Gastrocnemius medialis (tissue), 4 donors: ENCODE results near the gene PTPRC.

Source experiments
- POLR2A ChIP-seq, 2 donors: fragments of 450-650 bp; IDR thresholded peaks; one replicate each; pipeline ENCODE4 v1.6.1; 2017; ENCODE audit warnings: antibody characterized with exemption in 2 of 2, mild to moderate bottlenecking in 2 of 2, moderate library complexity in 2 of 2
- TF ChIP-seq, protein P1 (sequence below), 5 experiments: fragments of 450-650 bp in 3 of 5; fragments of 200-600 bp in 2 of 5; sonication (generic) in 2 of 5; IDR thresholded peaks in 4 of 5; conservative IDR thresholded peaks in 1 of 5; 1 replicate in 4 of 5; 2 replicates in 1 of 5; pipeline ENCODE4 v1.5.1; 2016 to 2019; ENCODE audit warnings: antibody characterized with exemption in 5 of 5, mild to moderate bottlenecking in 3 of 5, moderate library complexity in 3 of 5

DNA sequence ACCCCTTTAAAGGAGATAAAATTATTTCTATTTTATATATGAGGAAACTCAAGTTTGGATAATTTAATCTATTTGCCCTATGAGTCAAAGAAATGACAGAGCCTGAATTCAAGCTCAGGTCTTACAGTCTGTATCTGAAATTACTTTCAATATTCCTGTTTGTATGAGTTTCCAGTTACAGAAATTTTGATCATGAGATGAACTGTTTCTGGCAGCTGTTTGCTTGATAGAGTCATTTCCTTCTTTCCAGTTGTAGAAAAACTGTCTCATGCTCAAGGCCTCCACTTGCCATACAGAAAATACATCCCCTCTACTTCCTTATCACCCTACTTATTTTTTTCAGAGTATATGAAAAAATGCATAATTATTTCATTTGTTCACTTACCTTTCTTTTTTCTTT is 87.6 kb downstream of the PTPRC start:
- TF ChIP-seq, protein P1, sequence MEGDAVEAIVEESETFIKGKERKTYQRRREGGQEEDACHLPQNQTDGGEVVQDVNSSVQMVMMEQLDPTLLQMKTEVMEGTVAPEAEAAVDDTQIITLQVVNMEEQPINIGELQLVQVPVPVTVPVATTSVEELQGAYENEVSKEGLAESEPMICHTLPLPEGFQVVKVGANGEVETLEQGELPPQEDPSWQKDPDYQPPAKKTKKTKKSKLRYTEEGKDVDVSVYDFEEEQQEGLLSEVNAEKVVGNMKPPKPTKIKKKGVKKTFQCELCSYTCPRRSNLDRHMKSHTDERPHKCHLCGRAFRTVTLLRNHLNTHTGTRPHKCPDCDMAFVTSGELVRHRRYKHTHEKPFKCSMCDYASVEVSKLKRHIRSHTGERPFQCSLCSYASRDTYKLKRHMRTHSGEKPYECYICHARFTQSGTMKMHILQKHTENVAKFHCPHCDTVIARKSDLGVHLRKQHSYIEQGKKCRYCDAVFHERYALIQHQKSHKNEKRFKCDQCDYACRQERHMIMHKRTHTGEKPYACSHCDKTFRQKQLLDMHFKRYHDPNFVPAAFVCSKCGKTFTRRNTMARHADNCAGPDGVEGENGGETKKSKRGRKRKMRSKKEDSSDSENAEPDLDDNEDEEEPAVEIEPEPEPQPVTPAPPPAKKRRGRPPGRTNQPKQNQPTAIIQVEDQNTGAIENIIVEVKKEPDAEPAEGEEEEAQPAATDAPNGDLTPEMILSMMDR (IDR thresholded peaks at IDR 0.05 in 4 of 5, conservative IDR thresholded peaks at IDR 0.05 in 1 of 5): no peak
- TF ChIP-seq POLR2A (IDR thresholded peaks at IDR 0.05): no peak
